Tibial nerve (tissue), 4 donors: ENCODE measurements around the gene INSYN1.

Experiments
- EP300 ChIP-seq, 2 donors: sonication (generic); formaldehyde crosslinking; IDR thresholded peaks; one replicate each; pipeline ENCODE4 v1.6.1; 2017; ENCODE audit warnings: antibody characterized with exemption in 2 of 2, mild to moderate bottlenecking in 1 of 2
- POLR2A ChIP-seq, 2 donors: fragments of 450-650 bp; IDR thresholded peaks; one replicate each; pipeline ENCODE4 v1.6.1; 2017; ENCODE audit warnings: antibody characterized with exemption in 2 of 2, mild to moderate bottlenecking in 2 of 2, moderate library complexity in 2 of 2
- TF ChIP-seq, protein P1 (sequence below), 5 experiments: fragments of 200-600 bp in 3 of 5; fragments of 450-650 bp in 2 of 5; sonication (generic) in 3 of 5; IDR thresholded peaks; one replicate each; pipeline ENCODE4 v1.5.1; 2016 to 2019; ENCODE audit warnings: antibody characterized with exemption in 5 of 5, mild to moderate bottlenecking in 3 of 5, moderate library complexity in 2 of 5

DNA sequence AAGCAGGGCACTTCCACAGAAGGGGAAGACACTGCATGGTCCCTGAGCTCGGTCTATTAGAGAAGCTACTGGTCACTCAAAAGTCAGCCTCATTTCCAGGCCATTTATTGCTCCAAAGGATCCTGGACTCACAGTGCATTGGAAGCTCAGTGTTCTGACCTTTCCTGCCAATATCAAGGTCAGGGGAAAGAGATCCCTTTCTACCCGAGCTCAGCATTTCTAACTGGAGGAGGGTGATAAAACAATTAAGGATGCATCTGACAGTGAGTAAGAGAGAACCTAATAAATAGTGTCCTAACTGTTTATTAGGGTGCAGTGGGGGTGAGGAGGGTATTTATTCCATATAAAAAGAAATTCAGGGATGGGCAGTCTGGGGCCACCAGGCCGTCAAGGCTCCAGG, 26.8 kb upstream of the INSYN1 start:
- TF ChIP-seq, protein P1, sequence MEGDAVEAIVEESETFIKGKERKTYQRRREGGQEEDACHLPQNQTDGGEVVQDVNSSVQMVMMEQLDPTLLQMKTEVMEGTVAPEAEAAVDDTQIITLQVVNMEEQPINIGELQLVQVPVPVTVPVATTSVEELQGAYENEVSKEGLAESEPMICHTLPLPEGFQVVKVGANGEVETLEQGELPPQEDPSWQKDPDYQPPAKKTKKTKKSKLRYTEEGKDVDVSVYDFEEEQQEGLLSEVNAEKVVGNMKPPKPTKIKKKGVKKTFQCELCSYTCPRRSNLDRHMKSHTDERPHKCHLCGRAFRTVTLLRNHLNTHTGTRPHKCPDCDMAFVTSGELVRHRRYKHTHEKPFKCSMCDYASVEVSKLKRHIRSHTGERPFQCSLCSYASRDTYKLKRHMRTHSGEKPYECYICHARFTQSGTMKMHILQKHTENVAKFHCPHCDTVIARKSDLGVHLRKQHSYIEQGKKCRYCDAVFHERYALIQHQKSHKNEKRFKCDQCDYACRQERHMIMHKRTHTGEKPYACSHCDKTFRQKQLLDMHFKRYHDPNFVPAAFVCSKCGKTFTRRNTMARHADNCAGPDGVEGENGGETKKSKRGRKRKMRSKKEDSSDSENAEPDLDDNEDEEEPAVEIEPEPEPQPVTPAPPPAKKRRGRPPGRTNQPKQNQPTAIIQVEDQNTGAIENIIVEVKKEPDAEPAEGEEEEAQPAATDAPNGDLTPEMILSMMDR (IDR thresholded peaks at IDR 0.05) = no peak
- TF ChIP-seq POLR2A (IDR thresholded peaks at IDR 0.05) (no peak), EP300 (IDR thresholded peaks at IDR 0.05) (no peak)
